Stimulated activated CD4-positive, alpha-beta T cell treated with anti-CD3 and anti-CD28 coated beads, Interleukin-2, amount 100 ng/mL, for 4 hours (primary cell): ENCODE results near the gene ZFHX3.

Source experiments
- DNase-seq: peaks from one replicate; pipeline ENCODE4 v3.0.0-alpha.2; 2020; ENCODE audit warnings: low read depth

Gene ZFHX3

DNA sequence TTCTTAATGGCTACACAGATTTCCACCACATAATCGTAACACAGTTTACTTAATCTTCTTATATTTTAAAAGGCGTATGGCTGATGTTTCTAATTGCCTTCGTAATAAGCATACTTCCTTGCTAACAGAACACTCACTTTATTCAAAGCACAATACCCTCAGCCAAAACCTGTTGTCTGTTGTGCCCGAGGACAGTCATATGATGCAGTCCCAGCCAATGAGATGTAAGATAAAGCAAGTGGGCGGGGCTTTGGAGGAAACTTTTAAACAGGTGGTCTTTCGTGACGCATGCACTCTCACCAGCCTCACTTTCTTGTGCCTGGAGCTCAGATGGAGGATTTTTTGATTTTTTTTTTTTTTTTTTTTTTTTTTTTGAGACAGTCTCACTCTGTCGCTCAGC is 174.1 kb downstream of the ZFHX3 start:
- DNase-seq = no peak

DNA sequence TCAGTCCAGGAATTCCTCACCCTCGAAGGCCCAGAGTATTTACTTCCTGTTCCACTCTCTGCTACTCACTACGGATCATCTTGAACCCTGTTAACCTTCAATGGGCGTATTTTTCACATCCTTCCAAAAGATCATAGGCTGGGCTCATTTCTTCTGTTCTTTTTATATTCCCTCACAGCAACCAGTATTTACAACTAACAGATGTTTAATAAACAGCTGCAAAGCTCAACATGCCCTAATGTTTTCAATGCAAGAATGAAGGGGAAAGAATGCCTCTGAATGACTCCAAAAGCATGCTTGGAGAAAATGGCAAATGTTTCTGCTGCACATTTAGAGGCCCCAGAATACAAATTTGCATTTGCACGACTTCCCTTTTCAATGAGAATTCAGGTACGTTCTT is 174.9 kb downstream of the ZFHX3 start:
- DNase-seq = no peak

DNA sequence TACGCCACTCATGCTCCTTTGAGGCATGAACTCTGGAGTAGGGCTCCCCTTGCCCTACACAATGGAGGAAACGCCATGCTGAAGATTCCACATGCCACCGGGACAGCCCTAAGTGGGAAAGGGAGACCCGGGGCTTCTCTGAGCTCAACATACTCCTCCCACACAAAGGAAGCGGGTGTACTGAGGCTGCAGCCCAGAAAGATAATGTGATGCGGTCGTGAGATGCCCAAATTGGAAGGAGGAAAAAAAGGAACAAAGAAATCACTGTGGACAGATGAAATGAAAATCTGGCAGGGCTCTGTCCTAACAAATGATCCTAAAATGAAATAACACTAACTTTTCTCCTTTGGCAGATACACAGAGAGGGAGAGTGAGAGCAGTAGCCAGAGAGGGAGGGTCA is 182.1 kb downstream of the ZFHX3 start:
- no peak for DNase-seq

DNA sequence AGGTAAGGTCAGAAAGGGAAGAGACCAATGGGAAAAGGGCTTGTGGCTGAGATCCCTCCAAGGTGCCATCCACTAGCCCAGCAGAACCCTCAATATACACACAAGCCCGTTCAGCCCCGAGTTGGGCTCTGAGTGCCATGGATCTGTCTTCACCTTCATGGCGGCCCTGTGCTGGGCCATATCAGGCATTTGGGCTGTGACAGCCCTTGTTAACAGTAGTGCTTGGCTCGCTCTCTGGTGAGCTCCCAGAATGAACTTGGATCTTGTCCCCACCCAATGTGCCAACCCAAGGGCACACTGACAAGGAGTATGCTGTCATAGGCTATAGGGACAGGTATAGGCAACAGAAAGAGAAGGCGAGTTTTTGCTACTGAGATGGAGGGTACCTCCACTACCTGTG is 182.7 kb downstream of the ZFHX3 start:
- DNase-seq = no peak

- no peak for DNase-seq
Measured at GRCh38 chr16:72864130-72864833, 183.6 kb downstream of the ZFHX3 start.

DNA sequence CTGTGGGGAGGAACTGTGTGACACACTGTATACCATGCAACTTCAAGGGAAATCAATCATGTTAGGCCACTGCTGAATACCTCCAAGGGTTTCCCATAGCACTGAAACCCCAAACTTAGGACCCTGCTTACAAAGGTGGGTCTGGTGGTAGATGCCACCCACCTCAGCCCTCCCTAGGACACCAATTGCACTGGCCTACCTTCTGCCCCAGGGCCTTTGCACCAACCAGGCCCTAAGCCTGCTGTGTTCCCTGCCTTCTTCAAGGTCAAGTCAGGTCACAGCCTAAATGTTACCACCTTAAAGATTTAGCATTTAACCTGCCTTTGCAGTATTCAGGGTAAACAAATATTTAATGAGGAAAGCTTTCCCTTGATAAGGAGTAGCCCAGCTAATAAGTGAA is 185.8 kb downstream of the ZFHX3 start:
- DNase-seq = no peak

- no peak for DNase-seq
Measured at GRCh38 chr16:72860726-72861562, 187.0 kb downstream of the ZFHX3 start.

DNA sequence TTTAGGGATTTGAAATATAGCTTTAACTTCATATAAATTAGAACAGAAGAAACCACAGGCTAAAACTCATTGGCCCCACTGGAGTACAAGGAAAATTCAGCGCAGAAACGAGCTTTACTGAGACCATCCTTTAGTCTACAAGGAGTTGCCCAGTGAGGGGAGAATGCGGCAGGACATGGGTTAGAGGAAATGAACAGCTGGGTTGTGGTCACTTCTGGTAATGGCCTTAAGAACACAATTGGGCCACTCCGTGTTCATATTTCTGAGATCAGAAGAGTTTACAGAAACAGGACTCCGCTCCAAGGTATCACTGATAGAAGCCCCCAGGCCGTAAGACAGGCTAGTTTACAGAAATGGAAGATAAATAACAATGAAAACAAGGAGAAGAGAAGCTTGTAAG is 188.3 kb downstream of the ZFHX3 start:
- no peak for DNase-seq

- DNase-seq = no peak
Measured at GRCh38 chr16:72858665-72859493, 189.0 kb downstream of the ZFHX3 start.

GRCh38 chr16:72857834-72858664 is 189.9 kb downstream of the ZFHX3 start:
- DNase-seq = no peak

DNA sequence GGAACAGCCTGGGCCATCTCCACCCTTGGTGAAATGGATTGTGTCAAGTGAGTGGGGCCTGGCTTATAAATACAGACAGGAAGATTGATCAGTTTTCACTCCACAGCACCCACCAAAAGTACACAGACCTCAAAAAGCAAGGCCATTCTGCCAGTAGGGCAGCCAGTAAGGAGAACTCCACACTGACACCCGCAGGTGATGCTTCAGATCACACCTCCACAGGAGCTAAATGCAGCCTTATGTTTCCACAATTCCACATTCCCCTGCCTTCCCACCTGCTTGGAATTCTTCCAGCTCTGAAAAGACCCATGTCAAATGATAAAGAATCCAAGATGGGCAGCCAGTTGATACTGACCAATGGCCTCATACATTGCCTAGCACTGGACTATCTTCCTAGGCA is 191.1 kb downstream of the ZFHX3 start:
- DNase-seq = no peak

DNA sequence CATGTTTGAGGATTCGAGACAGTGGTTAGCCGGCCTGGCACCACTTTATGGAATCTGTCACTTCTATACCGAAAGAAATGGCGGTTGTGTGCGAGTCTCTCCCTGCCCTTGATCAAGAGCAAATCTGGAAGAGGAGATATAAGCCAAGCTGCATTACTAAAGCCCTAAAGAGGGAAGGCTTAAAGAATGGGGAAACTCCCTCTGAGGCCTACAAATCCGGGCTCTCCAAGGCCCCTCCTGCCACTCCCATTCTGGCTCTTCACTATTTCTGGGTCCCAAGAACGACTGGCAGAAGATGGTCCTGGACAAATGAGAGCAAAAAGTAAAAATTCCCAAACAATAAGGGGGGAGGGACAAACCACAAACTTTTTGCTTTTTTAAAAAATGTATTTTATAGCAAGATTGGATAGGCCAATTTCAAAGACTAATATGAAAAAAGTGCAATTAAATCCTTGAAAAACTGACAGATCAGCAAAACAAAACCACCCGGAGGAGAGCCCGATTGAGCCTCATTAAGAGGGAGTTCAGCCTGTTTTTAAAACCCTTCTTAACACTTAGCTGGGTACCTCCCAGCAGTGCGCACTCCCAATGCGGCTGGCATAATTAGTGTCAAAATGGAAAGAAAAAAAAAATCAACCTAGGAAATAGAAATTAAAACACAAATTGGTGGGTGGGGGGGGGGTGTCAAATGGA is 193.5 kb downstream of the ZFHX3 start:
- DNase-seq = no peak

DNA sequence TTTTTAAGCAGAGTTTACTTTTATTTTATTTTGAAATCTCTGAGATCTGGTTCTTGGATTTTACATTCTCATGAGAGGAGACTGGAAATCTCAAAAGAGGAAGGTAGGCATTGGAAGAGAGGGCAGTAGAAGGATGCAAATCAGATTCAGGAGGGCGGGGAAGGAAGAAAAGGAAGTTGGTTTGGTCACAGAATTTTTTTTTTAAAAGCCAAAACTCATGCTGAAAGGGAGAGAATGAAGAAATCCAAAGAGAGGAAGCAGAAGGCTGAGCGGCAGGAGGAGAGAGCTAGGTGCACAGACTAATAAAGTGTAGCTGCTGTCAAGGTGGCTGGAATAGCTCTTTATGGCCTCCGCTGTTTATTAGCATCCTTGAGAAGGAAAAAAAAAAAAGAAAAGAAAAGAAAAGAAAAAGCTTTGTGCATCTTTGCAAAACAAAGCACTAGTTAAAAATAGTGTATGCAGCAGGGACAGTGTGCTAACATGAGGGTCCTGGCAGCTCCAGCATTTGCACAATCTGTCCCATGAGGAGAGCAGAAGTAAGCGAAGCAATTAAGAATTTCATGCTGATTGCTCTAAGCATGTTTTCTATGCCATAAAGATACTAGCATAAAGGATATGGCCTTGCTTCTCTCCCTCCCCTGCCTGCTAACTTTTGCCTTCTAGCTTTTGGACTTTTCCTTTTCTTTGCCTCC is 194.2 kb downstream of the ZFHX3 start:
- no peak for DNase-seq

- DNase-seq = no peak
Measured at GRCh38 chr16:72852421-72852820, 195.5 kb downstream of the ZFHX3 start.

GRCh38 chr16:72850853-72851252 is 197.1 kb downstream of the ZFHX3 start:
- no peak for DNase-seq

DNA sequence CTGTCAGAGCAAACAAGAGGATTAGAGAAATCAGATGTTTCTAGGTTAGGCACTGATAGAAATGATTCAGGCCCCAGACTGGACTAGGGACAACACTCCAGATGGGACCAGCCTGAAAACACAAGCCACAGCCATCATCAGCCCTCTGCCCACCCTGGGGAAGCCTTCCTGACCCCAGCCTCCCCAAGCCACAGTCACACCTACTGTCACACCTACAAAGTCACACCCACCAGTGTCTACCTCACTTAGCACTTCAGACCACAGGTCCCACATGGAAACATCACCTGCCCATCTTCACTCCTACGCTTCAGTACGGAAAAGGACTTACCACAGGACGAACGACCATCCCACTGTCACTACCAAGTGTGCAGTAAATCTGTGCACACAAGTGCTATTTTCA is 197.9 kb downstream of the ZFHX3 start:
- DNase-seq = no peak

DNA sequence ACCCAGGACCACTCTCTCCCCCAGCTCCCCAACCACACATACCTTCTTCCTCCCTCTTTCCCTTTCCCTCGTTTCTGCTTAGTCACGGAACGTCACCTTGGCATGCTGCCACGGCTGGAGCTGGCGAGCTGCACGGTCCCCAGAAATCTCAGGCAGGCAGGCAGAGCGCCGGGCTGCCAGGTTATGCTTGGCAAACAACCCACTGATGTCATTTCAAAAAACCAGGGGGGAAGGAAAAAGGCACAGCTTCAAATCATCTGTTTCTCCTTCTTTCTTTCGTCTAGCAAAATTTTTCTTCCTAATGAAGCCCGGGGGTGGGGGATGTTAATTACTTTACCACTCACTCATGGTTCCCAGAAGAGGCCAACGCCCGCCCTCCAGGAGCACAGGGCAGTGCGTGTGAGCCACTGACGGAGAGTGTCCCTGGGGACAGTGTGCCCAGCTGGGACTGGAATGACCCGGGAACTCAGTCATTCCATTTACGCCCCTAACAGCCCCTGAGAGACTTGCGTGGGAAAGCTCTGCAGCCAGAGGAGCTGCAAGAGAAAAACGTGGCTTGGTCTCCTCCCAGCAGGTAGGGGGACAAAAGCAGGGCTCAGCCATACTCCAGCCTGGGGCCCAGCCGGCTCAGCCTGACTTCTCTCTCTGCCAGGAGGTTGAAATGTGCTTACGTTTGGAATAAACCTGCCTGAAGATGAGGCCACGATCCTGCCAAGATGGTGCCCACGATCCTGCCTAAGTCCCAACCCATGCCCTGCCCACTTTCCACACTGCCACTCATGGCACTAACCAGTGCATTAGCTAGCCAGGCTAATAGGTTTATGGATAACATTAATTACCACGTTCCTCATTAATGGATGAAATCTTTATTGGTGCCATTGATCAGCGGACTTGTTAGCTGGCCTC is 198.9 kb downstream of the ZFHX3 start:
- no peak for DNase-seq

DNA sequence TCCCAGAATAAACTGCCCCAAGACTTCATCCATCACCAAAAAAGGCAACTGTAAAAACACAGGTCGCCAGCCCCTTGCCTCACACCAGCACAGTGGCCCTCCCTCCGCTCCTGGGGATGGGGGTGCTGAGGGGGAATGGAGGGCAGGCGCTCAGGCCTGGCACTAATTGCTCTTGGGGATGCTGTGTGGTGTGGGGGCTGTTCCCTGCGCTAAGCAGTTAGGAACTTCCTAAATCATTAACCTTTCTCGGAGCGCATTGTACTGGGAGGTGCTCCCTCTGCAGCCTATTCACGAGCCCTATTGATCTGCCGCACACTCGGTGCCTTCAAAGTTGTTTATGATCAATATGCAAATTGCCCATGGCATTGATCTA is 199.9 kb downstream of the ZFHX3 start:
- no peak for DNase-seq

DNA sequence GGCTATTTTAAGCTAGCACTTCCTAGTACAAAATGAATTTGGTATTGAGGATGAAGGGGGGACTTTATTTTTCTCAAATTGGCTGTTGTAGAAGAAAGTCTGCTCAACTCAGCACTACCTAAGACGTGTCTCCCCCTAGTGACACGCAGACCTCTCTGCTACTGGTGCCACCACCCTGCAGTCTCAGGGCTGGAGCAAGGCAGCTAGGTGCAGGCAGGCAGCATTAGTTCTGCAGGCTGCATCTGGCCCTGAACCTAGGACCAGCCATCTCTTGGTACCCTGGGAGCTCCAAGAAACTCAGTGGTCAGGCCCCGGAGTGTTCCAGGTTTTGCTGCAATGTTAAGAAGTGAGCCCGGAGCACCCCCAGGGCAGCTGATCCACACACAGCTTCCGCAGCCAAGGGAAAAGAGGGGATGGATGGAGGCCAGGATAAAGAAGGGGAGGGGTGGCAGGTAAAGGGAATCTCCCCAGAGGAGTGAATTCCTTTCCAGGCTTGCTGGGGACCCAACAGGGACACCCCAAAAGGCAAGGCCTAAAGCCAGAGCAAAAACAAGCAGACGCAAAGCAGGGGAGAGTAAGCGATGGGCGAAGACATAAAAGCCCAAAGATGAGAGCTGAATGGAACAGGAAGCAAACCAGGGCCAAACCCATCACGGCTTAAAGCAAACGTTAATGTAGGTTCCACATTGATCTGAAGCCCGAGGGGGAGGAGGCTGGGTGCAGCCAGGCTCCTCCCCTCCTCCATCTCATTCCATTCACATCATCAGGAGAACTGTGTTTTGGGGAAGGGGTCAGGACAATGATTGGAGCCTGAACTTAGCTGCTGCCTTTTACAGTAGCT is 200.5 kb downstream of the ZFHX3 start:
- DNase-seq = no peak
